Duodenal mucosa (tissue), 2 donors: ENCODE measurements around the gene MRPL52.
"Not testable (repeated sequence)": the region's sequence is repeated elsewhere in the genome, so short reads cannot be mapped to it uniquely, and the experiment has no call there.

Experiments
- H3K27ac ChIP-seq: one replicate; pipeline ENCODE4 v1.7.0; 2013; ENCODE audit warnings: low read depth, low read length
- H3K27me3 ChIP-seq, 2 donors: one replicate each; pipeline ENCODE4 v1.7.0; 2013; ENCODE audit warnings: low read length in 2 of 2, control low read depth in 1 of 2; ENCODE audit not compliant: insufficient read depth in 2 of 2, control insufficient read depth in 1 of 2
- H3K36me3 ChIP-seq, 2 donors: one replicate each; pipeline ENCODE4 v1.7.0; 2013; ENCODE audit warnings: low read length in 2 of 2, control low read depth in 1 of 2; ENCODE audit not compliant: insufficient read depth in 2 of 2, control insufficient read depth in 1 of 2
- H3K4me1 ChIP-seq, 2 donors: one replicate each; pipeline ENCODE4 v1.7.0; 2013; ENCODE audit warnings: low read length in 2 of 2, control low read depth in 1 of 2; ENCODE audit not compliant: insufficient read depth in 2 of 2, control insufficient read depth in 1 of 2
- H3K4me3 ChIP-seq, 2 donors: one replicate each; pipeline ENCODE4 v1.7.0; 2013; ENCODE audit warnings: low read length in 2 of 2, low read depth in 1 of 2
- H3K9ac ChIP-seq, 2 donors: one replicate each; pipeline ENCODE4 v1.7.0; 2013; ENCODE audit warnings: low read length in 2 of 2, low read depth in 1 of 2
- H3K9me3 ChIP-seq, 2 donors: one replicate each; pipeline ENCODE4 v1.7.0; 2013; ENCODE audit warnings: low read length in 2 of 2, control low read depth in 1 of 2; ENCODE audit not compliant: control insufficient read depth in 1 of 2

Gene MRPL52

DNA sequence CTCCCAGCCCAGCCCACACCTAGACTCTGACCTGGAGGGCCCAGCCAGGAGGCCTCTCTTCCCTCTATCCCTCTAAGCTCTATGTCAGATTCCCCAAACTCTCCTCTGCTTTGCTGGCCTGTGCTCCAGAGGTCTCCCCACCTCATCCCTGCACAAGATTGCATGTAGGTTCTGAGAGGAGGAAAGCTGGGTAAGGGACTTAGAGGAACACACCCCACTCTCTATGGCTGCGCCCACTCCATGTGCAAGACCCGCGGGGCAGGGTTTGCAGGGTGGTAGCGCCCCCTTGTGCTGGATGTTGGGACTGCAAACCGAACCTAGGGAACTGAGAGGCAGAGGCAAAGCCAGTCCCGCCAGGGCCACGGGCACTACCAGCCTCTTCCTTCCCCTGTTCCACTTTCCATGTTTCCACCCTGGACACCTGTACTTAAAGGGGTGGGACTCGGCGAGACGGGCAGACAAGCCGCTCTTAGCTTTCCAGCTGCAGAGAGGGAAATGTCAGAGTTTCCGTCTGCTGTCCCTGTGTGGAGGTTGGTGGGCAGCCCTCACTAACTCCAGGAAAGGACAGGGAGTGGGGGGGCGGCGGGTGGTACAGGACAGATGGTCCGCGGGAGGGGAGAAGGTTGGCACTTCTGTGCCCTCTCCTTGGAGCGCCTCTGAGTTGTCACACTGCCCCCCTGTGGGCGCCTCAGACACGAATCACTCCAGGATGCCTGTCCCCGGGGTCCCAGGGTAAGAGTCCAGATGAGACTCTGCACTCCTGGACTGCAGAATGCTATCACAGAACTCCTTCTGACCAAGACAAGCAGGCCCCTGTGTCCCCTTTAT is 23.5 kb downstream of the MRPL52 start:
- Histone ChIP-seq H3K9ac (peak overlapping the region; percentile 86 to 98), H3K36me3 (no peaks in the 10 kb centered on the region), H3K27ac (peak overlapping the region; percentile 77), H3K4me1 (peaks cover 32 to 37% of the 10 kb centered on the region in 2 donors), H3K9me3 (no peaks in the 10 kb centered on the region), H3K27me3 (no peaks in the 10 kb centered on the region), H3K4me3 (peak overlapping the region; percentile 82 to 85)

DNA sequence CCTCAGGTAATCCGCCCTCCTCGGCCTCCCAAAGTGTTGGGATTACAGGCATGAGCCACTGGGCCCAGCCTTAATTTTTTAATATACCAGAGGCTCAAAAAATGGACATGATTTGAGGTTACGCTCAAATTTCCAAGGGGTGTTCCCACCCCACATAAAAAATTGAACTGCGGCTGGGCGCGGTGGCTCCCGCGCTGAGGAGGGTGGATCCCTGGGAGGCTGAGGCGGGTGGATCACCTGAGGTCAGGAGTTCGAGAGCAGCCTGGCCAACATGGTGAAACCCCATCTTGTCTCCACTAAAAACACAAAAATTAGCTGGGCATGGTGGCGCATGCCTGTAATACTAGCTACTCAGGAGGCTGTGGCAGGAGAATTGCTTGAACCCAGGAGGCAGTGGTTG is 24.6 kb downstream of the MRPL52 start:
- not testable (repeated sequence) for H3K36me3 ChIP-seq, H3K9me3 ChIP-seq, H3K4me3 ChIP-seq, H3K27me3 ChIP-seq, H3K27ac ChIP-seq, H3K9ac ChIP-seq
- peaks cover 25 to 33% of the 10 kb centered on the region in 2 donors for H3K4me1 ChIP-seq

DNA sequence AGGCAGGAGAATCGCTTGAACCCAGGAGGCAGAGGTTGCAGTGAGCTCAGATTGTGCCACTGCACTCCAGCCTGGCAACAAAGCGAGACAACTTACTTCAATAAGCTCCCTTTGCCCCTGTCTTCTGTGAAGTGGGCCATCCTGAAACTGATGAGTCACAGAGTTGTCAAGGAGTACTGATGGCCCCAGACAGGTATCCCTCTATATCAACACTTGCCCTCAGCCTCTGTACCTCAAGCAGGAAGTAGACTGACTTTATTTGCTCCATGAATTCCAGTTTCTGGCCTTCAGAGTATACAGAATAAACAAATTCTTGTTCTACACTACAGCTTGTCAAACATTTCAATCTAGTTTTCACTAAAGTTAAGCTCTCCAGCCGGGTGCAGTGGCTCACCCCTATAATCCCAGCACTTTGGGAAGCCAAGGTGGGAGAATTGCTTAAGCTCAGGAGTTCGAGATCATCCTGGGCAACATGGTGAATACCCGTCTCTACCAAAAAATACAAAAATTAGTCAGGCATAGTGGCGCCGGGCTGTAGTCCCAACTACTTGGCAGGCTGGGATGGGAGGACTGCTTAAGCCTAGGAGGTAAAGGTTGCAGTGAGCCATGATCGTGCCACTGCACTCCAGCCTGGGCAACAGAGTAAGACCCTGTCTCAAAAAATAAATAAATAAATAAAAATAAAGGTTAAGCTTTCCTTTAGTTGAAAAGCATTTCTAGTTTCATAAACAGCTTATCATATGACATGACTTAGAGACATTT is 25.5 kb downstream of the MRPL52 start:
- peaks cover 25 to 33% of the 10 kb centered on the region in 2 donors for H3K4me1 ChIP-seq
- no peak overlapping the region for H3K27ac ChIP-seq
- no peak overlapping the region for H3K4me3 ChIP-seq
- H3K9ac ChIP-seq, result no peak overlapping the region
- H3K9me3 ChIP-seq, result no peaks in the 10 kb centered on the region
- no peaks in the 10 kb centered on the region for H3K36me3 ChIP-seq
- H3K27me3 ChIP-seq, result no peaks in the 10 kb centered on the region

DNA sequence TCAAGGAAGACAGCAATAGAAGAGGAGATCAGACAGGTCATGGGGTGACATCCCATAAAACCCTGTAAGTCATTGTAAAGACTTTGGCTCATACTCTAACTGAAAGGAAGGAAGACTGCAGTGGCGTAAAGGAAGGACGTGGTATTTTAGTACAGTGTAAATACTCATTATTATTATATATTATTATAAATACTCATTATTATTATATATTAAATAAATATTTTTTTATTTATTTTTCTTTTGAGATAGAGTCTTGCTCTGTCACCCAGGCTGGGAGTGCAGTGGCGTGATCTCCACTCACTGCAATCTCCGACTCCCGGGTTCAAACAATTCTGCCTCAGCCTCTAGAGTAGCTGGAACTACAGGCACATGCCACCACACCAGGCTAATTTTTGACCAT is 26.7 kb downstream of the MRPL52 start:
- Histone ChIP-seq H3K9me3 (no peaks in the 10 kb centered on the region), H3K36me3 (no peaks in the 10 kb centered on the region), H3K4me1 (peaks cover 16 to 23% of the 10 kb centered on the region in 2 donors), H3K9ac (no peak overlapping the region), H3K4me3 (no peak overlapping the region), H3K27me3 (no peaks in the 10 kb centered on the region), H3K27ac (no peak overlapping the region)

DNA sequence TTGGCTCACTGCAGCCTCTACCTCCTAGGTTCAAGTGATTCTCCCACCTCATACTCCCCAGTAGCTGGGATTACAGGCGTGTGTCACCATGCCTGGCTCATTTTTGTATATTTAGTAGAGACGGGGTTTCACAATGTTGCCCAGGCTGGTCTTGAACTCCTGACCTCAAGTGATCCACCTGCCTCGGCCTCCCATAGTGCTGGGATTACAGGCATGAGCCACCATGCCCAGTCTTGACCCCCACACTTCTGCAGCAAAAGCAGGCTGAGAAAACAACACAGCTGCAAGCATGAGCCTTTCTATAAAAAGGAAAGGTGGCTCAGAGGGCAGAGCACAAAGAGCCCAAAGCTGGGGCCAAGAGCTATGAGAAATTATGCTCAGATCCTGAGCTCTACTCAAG is 30.7 kb downstream of the MRPL52 start:
- H3K36me3 ChIP-seq, H3K27ac ChIP-seq, H3K27me3 ChIP-seq, H3K9ac ChIP-seq, H3K4me1 ChIP-seq, H3K9me3 ChIP-seq, H3K4me3 ChIP-seq: not testable (repeated sequence)

DNA sequence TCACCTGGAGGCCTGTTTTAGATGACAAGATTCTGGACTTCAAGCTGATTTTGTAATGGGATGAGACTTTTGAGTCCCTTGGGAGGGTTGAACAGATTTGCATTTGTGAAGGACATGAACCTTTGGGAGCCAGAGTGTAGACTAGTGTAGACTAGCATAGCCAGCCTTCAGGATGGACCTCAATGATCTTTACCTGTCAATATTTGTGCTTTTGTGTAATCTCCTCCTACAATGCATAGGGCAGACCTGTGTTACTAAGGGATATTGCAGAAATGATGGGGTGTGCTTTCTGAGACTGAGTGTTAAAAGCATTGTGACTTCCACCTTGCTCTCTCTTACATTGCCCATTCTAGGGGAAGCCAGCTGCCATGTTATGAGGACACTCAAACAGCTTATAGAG is 32.0 kb downstream of the MRPL52 start:
- Histone ChIP-seq H3K27ac (no peak overlapping the region), H3K27me3 (no peaks in the 10 kb centered on the region), H3K9me3 (no peaks in the 10 kb centered on the region), H3K36me3 (no peaks in the 10 kb centered on the region), H3K4me1 (no peaks in the 10 kb centered on the region), H3K4me3 (no peak overlapping the region), H3K9ac (no peak overlapping the region)

DNA sequence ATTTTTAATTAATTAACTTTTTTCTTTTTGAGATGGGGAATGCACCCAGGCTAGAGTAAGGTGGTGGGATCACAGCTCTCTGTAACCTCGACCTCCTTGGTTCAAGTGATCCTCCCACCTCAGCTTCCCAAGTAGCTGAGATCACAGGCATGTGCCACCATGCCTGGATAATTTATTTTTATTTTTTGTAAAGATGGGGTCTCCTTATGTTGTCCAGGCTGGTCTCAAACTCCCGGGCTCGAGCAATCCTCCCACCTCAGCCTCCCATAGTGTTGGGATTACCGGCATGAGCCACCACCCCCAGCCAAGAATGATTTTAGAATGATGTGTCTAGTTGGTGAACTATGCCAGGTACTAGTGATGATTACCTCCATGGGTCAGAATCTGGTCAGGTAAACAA is 35.3 kb downstream of the MRPL52 start:
- H3K4me1 ChIP-seq, result no peaks in the 10 kb centered on the region
- H3K27me3 ChIP-seq, result no peaks in the 10 kb centered on the region
- no peaks in the 10 kb centered on the region for H3K36me3 ChIP-seq
- H3K9ac ChIP-seq, result no peak overlapping the region
- no peak overlapping the region for H3K27ac ChIP-seq
- no peak overlapping the region for H3K4me3 ChIP-seq
- no peaks in the 10 kb centered on the region for H3K9me3 ChIP-seq

DNA sequence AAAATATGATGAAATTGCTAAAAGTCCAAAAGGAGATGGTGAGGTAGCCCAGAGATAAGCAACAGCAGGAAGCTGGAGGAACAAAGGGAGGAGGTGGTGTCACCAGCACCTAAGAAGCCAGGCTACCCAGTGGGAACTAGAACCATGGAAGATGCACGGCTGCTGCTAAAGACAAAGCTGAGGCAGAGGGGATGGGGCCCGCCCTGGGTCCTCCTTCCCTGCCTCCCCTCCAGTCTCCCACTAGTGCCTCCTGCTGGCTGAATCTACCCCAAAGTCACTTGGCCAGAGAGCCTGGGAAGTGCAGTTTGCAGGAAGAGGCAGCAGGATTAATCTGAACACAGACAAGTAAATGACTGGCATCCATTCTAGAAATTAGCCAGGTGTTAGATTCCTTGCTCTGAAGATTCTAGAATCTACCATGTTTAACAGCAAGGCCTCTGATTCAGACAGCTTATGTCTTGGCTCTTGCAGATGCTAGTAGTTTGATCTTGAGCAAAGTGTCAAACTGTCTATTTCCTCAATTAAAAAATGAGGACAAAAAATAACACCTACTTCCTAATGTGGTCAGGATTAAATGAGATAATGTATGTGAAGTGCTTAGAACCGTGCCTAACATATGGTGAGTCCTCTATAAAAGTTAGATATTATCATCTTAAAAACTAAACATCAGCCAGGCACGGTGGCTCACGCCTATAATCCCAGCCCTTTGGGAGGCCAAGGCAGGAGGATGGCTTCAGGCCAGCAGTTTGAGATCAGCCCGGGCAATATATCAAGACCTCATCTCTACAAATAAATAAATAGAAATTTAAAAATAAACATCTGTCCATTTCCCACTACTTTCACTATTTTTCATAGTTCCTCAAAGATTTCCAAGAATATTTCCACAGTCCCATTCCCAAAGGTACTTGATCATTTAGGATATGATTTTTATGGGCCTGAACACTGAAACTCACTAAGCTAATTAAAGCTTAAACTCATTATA is 36.0 kb downstream of the MRPL52 start:
- no peaks in the 10 kb centered on the region for H3K27me3 ChIP-seq
- H3K4me1 ChIP-seq, result peaks cover 4 to 7% of the 10 kb centered on the region in 2 donors
- H3K27ac ChIP-seq, result no peak overlapping the region
- no peaks in the 10 kb centered on the region for H3K9me3 ChIP-seq
- no peak overlapping the region for H3K9ac ChIP-seq
- no peak overlapping the region for H3K4me3 ChIP-seq
- H3K36me3 ChIP-seq, result no peaks in the 10 kb centered on the region

DNA sequence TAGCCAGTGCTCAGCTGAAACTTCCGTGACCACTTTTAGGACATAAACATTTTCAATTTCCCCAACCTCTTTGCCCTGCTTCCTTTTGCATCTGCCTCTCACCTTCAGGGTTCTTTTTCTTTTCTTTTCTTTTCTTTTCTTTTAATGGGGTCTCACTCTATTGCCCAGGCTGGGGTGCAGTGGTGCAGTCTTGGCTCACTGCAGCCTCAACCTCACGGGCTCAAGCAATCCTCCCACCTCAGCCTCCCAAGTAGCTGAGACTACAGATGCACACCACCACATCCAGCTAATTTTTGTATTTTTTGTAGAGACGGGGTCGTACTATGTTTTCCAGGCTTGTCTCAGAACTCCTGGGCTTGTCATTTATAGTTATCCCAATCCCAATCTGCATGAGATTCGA is 37.2 kb downstream of the MRPL52 start:
- H3K27me3 ChIP-seq, result no peaks in the 10 kb centered on the region
- H3K9me3 ChIP-seq, result no peaks in the 10 kb centered on the region
- no peak overlapping the region for H3K4me3 ChIP-seq
- H3K27ac ChIP-seq, result no peak overlapping the region
- no peak overlapping the region for H3K9ac ChIP-seq
- no peaks in the 10 kb centered on the region for H3K36me3 ChIP-seq
- peaks cover 7% of the 10 kb centered on the region in 2 donors for H3K4me1 ChIP-seq
